ENCODE measurements around the gene PRSS27. TPM values are rescaled to one million over a fixed set of nuclear protein-coding genes. Genes with fewer than 3 reads are reported as not detected.

Gene PRSS27
- total RNA-seq, 1 experiment from 2014 or later = 2.6 TPM

DNA sequence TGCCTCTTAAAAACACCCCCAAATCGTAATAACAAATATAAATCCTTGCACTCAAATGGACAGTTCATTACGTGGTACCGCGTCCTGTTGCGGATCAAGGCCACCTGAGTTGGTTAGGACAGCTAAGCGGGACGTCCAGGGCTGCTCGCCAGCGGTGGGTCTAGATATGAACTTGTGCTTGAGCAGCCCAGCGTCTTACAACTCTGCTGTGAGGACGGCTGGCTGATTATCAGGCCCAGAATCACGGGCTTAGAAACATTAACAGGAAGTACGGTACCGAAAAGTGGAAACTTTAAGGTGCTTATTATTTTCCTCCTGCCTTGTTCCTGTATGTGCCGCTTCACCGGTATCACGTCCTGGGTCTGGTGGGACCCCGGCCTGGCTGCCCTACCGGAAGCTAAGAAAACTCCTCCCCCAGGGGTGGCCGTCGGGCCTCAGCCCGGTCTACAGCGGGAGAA lies 31.6 kb upstream of the PRSS27 start:
- no peak for DNase-seq (ENCODE audit: low spot score)

DNA sequence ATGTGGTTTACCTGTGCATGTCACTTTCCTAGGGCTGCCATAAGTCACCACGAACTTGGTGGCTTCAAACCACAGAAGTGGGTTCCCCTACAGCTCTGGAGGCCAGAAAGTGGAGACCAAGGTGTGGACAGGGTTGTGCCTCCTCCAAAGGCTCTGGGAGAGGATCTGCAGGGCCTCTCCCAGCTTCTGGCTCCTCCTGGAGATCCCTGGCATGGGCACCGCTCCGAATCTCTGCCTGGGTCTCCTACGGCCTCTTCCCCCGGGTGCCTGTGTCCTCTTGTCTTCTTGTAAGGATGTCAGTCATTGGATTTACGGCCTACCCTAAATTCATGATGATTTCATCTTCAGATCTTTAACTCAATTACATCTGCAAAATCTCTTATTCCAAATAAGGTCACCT lies 29.9 kb upstream of the PRSS27 start:
- DNase-seq (ENCODE audit: low spot score) = no peak

DNA sequence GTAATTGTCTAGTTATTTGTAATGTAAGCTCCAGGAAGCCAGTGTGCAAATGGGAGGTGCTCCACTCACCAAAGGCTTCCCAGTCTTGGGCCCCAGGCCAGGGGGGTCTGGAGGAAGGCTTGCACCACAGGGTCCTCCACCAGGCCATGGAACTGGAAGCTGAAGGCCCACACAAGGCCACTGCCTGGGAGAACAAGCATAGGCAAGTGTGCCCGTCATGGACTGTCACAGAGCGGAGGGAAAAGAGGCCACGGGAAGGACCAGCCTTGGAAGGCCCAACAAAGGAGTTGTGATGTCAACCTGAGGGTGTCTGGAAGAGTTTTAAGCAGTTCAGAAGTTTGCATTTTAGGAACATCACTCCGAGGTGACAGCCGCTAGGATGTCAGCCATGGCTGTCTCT lies 29.5 kb upstream of the PRSS27 start:
- no peak for DNase-seq (ENCODE audit: low spot score)

- no peak for DNase-seq (ENCODE audit: low spot score)
Measured at GRCh38 chr16:2748757-2749455, 28.9 kb upstream of the PRSS27 start.

DNA sequence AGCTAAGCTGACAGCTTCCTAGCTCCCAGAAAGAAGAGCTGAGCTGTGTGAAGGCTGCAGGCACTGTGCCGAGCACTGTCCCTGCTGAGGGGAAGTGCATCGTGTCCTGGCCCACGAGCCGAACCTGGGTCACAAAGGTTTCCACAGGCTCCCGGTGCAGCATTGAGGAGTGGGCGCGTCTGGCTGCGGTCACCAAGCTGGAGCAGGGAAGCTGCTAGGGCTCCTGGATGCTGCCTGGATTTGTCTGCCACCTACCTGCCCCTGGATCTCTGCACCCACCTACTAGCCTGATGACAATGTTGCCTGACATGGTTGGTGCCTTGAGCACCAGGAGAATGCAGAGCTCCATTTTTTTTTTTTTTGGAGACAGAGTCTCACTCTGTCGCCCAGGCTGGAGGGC lies 25.9 kb upstream of the PRSS27 start:
- no peak for DNase-seq (ENCODE audit: low spot score)

DNA sequence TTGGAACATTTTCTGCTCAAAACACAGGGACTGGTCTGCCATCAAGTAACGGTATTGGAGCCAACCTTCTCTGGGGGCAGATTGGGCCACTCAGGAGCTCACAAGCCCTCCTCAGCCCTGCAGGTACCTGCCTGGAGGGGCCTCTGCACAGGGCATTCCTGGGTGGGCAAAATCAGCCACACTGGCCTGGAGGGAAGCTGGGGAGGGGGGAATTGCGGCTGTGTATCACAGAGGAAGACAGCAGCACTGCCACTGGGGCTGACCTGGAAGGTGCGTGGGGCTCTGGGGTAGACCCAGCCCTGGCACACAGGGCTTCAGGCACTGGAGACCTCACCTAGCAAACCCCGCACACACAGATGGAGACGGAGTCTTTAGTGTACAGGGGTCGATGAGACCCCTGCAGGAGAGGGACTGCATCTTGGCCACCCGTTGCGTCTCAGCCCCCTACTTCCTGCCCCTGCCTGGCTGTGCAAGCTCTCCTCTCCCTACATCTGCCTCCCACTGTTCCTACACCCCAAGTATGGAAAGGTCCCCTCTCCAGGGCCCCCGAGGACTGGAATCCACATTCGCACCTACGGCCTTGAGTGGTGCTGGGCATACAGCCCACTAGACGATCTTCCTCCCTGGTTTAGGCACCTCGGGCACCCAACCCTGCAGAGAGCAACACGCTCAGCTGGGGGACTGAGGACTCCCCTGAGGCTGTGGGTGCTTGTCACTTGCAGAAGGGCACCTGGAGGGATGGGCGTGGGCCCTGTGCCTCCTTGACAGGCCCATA lies 25.3 kb upstream of the PRSS27 start:
- DNase-seq (ENCODE audit: low spot score) = no peak

DNA sequence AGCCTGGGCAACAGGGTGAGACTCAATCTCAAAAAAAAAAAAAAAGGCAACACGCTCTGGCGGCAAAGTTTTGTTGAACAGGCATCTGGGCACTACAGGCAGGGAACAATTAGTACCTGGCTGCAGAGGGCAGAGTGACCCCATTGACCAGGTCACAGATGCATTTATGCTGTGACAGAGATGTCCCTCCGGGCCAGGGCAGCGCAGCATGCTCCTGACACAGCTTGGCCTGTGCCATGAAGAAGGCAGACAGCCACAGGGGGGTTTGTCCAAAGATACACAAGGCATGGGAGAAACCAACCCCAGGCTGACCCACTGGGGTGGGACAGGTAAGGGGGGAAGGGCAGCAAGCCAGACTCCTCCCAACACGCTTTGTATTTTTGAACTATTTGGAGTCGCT lies 24.7 kb upstream of the PRSS27 start:
- no peak for DNase-seq (ENCODE audit: low spot score)

- no peak for DNase-seq (ENCODE audit: low spot score)
Measured at GRCh38 chr16:2743007-2743810, 23.2 kb upstream of the PRSS27 start.

- no peak for DNase-seq (ENCODE audit: low spot score)
Measured at GRCh38 chr16:2742323-2743006, 22.4 kb upstream of the PRSS27 start.

DNA sequence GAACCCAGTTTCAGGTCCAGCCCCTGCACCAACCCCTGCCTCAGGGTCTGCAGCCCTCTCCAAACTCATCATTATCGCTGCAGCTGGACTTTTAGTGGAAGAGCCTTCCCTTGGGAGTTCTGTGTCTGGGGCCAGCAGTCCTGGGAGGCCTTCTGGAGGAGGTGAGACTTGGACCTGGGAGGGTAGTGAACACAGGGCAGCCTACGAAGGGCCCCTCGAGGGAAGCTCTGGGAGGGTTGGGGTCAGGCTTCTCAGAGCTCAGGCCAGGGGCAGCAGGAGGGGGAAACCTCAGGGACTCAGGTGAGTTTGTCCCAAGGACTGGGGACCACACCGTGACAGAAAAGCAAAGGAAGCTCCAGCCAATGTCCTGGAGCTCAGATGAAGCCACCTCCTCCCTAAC lies 21.1 kb upstream of the PRSS27 start:
- DNase-seq (ENCODE audit: low spot score) = no peak

GRCh38 chr16:2740476-2740875 lies 20.5 kb upstream of the PRSS27 start:
- DNase-seq (ENCODE audit: low spot score) = no peak

GRCh38 chr16:2739625-2740430 lies 19.8 kb upstream of the PRSS27 start:
- no peak for DNase-seq (ENCODE audit: low spot score)

GRCh38 chr16:2738615-2739014 lies 18.6 kb upstream of the PRSS27 start:
- DNase-seq (ENCODE audit: low spot score) = no peak

DNA sequence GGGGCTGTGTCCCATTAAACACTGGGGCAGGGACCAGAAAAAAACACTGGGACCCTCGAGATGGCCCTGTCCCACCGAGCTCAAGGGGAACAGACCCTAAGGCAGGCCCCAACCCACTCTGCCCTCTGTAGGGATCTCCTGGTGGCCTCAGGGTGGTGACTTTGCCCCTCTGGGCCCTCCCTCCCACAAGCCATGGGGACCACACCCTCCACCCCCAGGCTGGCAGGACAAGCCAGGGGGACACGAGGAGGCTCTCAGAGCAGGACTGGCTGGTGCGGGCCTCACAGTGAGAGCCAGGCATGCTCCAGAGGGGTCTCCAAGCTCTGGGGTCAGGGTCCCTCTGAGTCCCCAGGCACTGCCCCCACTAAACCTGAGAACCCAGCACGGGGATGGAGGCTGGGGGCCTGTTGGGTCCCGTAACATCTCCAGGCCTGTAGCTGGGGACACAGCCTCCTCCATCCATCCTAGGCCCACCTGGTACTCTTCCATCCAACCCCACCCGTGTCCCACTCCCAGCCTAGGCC lies 17.9 kb upstream of the PRSS27 start:
- DNase-seq (ENCODE audit: low spot score) = no peak

DNA sequence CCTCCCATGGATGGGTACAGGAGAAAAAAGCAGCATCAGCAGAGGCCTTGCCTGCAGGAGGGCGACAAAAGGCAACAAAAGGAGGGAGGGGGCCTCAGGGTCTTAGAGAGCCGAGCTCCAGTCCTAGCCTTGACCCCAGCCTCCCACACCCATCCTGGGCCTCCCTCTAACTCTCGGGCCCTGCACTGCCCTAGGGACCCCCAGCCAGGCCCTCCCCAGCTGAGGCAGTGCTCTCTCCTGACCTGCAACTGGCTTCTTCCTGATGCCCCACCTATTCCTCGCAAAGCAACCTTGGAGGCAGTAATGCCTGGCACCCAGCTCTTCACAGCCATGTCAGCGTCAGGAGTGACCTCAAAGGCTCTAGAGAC lies 17.2 kb upstream of the PRSS27 start:
- DNase-seq (ENCODE audit: low spot score) = no peak

GRCh38 chr16:2736476-2737237 lies 16.6 kb upstream of the PRSS27 start:
- no peak for DNase-seq (ENCODE audit: low spot score)

GRCh38 chr16:2734844-2735515 lies 15.0 kb upstream of the PRSS27 start:
- DNase-seq (ENCODE audit: low spot score) = no peak

DNA sequence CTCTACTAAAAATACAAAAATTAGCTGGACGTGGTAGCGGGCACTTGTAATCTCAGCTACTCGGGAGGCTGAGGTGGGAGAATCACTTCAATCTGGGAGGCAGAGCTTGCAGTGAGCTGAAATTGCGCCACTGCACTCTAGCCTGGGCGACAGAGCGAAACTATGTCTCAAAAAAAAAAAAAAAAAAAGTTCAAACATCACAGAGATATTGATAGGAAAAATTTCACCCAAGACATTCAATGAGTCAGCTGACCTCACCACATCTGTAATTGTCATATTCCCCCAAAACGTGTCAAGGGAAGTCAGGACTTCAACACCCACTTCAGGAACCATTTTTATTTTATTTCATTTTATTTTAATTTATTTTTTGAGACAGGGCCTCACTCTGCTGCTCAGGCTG lies 8.0 kb upstream of the PRSS27 start:
- no peak for DNase-seq (ENCODE audit: low spot score)

- DNase-seq (ENCODE audit: low spot score) = no peak
Measured at GRCh38 chr16:2726923-2727322, 6.9 kb upstream of the PRSS27 start.

Measured in A172 (cell line).